Ishikawa (cell line): ENCODE measurements around the gene DLX1.

Source experiments
- CEBPB ChIP-seq: IDR thresholded peaks from 2 replicates; pipeline ENCODE4 v1.6.1; 2012
- EP300 ChIP-seq: IDR thresholded peaks from 2 replicates; pipeline ENCODE4 v1.6.1; 2012; ENCODE audit warnings: borderline replicate concordance
- NFIC ChIP-seq: IDR thresholded peaks from 2 replicates; pipeline ENCODE4 v1.6.1; 2012
- TAF1 ChIP-seq: IDR thresholded peaks from 2 replicates; pipeline ENCODE4 v1.6.1; 2012; ENCODE audit warnings: low read depth, mild to moderate bottlenecking
- TCF12 ChIP-seq: IDR thresholded peaks from 2 replicates; pipeline ENCODE4 v1.6.1; 2012; ENCODE audit warnings: low read depth
- TEAD4 ChIP-seq: IDR thresholded peaks from 2 replicates; pipeline ENCODE4 v1.6.1; 2012
- YY1 ChIP-seq: IDR thresholded peaks from 2 replicates; pipeline ENCODE4 v1.6.1; 2012; ENCODE audit warnings: low read depth

GRCh38 chr2:172131713-172132555 is 46.6 kb downstream of the DLX1 start:
- no peak for TF ChIP-seq TCF12
- no peak for TF ChIP-seq TEAD4
- no peak for TF ChIP-seq EP300
- TF ChIP-seq NFIC: no peak
- TF ChIP-seq TAF1: no peak
- no peak for TF ChIP-seq CEBPB
- TF ChIP-seq YY1: no peak
